GM23338 (cell line): Measurements from ENCODE around the gene GKN1. TPM values are rescaled to one million over a fixed set of nuclear protein-coding genes. Genes with fewer than 3 reads are reported as not detected.

Source experiments
- CREB1 ChIP-seq: fragments of 250-450 bp; sonication (Bioruptor Pico); IDR thresholded peaks from 2 replicates; pipeline ENCODE4 v1.5.0; 2020; ENCODE audit warnings: low read depth, mild to moderate bottlenecking, moderate library complexity
- EZH2 ChIP-seq: fragments of 200-600 bp; sonication (generic); IDR thresholded peaks from one replicate; pipeline ENCODE4 v1.8.0; 2017; ENCODE audit warnings: antibody characterized with exemption, mild to moderate bottlenecking, low read depth; ENCODE audit not compliant: unreplicated experiment
- EZH2phosphoT487 ChIP-seq: fragments of 200-600 bp; sonication (generic); IDR thresholded peaks from one replicate; pipeline ENCODE4 v1.8.1; 2018; ENCODE audit warnings: antibody characterized with exemption; ENCODE audit not compliant: unreplicated experiment
- JUNB ChIP-seq: IDR thresholded peaks from one replicate; pipeline ENCODE4 v1.6.1; 2016; ENCODE audit warnings: antibody characterized with exemption; ENCODE audit not compliant: unreplicated experiment
- NANOG ChIP-seq: IDR thresholded peaks from 2 replicates; pipeline ENCODE4 v1.6.1; 2016; ENCODE audit warnings: antibody characterized with exemption, borderline replicate concordance
- POLR2AphosphoS5 ChIP-seq: IDR thresholded peaks from 2 replicates; pipeline ENCODE4 v1.6.1; 2016; ENCODE audit warnings: antibody characterized with exemption, low read depth
- STAT1 ChIP-seq: IDR thresholded peaks from one replicate; pipeline ENCODE4 v1.6.1; 2016; ENCODE audit warnings: antibody characterized with exemption; ENCODE audit not compliant: unreplicated experiment
- polyA plus RNA-seq: library from polyadenylated mRNA; unstranded; fragments of >200 nt; fragmentation: Nextera tagmentation; extraction: Ambion mirVana; gene quantifications from 2 replicates; pipeline ENCODE4 v1.2.1, GENCODE V29; 2016
- total RNA-seq: library from RNA; depleted of rRNA; stranded (reverse); fragments of >200 nt; shearing (Covaris generic); gene quantifications from 2 replicates; pipeline ENCODE4 v1.2.3, GENCODE V29; 2014
- TF ChIP-seq, protein P1 (sequence below): fragments of 250-450 bp; sonication (Bioruptor Pico); IDR thresholded peaks from 2 replicates; pipeline ENCODE4 v1.5.0; 2020; ENCODE audit warnings: mild to moderate bottlenecking, moderate library complexity
- TF ChIP-seq, protein P2 (sequence below): IDR thresholded peaks from one replicate; pipeline ENCODE4 v1.6.1; 2018; ENCODE audit warnings: antibody characterized with exemption; ENCODE audit not compliant: unreplicated experiment

The GKN1 gene
- total and polyA plus RNA-seq, 2 experiments from 2014 or later, result not detected

DNA sequence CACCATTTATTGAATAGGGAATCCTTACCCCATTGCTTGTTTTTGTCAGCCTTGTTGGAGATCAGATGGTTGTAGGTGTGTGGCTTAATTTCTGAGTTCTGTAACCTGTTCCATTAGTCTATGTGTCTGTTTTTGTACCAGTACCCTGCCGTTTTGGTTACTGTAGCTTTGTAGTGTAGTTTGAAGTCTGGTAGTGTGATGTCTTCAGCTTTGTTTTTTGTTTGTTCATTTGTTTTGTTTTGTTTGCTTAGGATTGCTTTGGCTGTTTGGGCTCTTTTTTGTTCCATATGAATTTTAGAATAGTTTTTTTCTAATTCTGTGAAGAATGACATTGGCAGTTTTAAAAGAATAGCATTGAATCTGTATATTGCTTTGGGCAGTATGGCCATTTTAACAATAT is 34.5 kb upstream of the GKN1 start (continued):
- TF ChIP-seq, protein P1, sequence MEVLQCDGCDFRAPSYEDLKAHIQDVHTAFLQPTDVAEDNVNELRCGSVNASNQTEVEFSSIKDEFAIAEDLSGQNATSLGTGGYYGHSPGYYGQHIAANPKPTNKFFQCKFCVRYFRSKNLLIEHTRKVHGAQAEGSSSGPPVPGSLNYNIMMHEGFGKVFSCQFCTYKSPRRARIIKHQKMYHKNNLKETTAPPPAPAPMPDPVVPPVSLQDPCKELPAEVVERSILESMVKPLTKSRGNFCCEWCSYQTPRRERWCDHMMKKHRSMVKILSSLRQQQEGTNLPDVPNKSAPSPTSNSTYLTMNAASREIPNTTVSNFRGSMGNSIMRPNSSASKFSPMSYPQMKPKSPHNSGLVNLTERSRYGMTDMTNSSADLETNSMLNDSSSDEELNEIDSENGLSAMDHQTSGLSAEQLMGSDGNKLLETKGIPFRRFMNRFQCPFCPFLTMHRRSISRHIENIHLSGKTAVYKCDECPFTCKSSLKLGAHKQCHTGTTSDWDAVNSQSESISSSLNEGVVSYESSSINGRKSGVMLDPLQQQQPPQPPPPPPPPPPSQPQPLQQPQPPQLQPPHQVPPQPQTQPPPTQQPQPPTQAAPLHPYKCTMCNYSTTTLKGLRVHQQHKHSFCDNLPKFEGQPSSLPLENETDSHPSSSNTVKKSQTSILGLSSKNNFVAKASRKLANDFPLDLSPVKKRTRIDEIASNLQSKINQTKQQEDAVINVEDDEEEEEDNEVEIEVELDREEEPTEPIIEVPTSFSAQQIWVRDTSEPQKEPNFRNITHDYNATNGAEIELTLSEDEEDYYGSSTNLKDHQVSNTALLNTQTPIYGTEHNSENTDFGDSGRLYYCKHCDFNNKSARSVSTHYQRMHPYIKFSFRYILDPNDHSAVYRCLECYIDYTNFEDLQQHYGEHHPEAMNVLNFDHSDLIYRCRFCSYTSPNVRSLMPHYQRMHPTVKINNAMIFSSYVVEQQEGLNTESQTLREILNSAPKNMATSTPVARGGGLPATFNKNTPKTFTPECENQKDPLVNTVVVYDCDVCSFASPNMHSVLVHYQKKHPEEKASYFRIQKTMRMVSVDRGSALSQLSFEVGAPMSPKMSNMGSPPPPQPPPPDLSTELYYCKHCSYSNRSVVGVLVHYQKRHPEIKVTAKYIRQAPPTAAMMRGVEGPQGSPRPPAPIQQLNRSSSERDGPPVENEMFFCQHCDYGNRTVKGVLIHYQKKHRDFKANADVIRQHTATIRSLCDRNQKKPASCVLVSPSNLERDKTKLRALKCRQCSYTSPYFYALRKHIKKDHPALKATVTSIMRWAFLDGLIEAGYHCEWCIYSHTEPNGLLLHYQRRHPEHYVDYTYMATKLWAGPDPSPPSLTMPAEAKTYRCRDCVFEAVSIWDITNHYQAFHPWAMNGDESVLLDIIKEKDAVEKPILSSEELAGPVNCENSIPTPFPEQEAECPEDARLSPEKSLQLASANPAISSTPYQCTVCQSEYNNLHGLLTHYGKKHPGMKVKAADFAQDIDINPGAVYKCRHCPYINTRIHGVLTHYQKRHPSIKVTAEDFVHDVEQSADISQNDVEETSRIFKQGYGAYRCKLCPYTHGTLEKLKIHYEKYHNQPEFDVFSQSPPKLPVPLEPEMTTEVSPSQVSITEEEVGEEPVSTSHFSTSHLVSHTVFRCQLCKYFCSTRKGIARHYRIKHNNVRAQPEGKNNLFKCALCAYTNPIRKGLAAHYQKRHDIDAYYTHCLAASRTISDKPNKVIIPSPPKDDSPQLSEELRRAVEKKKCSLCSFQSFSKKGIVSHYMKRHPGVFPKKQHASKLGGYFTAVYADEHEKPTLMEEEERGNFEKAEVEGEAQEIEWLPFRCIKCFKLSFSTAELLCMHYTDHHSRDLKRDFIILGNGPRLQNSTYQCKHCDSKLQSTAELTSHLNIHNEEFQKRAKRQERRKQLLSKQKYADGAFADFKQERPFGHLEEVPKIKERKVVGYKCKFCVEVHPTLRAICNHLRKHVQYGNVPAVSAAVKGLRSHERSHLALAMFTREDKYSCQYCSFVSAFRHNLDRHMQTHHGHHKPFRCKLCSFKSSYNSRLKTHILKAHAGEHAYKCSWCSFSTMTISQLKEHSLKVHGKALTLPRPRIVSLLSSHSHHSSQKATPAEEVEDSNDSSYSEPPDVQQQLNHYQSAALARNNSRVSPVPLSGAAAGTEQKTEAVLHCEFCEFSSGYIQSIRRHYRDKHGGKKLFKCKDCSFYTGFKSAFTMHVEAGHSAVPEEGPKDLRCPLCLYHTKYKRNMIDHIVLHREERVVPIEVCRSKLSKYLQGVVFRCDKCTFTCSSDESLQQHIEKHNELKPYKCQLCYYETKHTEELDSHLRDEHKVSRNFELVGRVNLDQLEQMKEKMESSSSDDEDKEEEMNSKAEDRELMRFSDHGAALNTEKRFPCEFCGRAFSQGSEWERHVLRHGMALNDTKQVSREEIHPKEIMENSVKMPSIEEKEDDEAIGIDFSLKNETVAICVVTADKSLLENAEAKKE (CRISPR knock-in tag), result no peak
- TF ChIP-seq EZH2 (no peak), POLR2AphosphoS5 (no peak), STAT1 (no peak), CREB1 (CRISPR knock-in tag) (no peak), EZH2phosphoT487 (no peak), JUNB (no peak), NANOG (no peak)
- TF ChIP-seq, protein P2, sequence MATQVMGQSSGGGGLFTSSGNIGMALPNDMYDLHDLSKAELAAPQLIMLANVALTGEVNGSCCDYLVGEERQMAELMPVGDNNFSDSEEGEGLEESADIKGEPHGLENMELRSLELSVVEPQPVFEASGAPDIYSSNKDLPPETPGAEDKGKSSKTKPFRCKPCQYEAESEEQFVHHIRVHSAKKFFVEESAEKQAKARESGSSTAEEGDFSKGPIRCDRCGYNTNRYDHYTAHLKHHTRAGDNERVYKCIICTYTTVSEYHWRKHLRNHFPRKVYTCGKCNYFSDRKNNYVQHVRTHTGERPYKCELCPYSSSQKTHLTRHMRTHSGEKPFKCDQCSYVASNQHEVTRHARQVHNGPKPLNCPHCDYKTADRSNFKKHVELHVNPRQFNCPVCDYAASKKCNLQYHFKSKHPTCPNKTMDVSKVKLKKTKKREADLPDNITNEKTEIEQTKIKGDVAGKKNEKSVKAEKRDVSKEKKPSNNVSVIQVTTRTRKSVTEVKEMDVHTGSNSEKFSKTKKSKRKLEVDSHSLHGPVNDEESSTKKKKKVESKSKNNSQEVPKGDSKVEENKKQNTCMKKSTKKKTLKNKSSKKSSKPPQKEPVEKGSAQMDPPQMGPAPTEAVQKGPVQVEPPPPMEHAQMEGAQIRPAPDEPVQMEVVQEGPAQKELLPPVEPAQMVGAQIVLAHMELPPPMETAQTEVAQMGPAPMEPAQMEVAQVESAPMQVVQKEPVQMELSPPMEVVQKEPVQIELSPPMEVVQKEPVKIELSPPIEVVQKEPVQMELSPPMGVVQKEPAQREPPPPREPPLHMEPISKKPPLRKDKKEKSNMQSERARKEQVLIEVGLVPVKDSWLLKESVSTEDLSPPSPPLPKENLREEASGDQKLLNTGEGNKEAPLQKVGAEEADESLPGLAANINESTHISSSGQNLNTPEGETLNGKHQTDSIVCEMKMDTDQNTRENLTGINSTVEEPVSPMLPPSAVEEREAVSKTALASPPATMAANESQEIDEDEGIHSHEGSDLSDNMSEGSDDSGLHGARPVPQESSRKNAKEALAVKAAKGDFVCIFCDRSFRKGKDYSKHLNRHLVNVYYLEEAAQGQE, result no peak
